BE2C (cell line): ENCODE measurements around the gene DMPK.

Experiments
- DNase-seq: peaks from one replicate; pipeline ENCODE4 v3.0.0-alpha.2; 2020
- H3K27me3 ChIP-seq: fragments of 250-450 bp; sonication (Bioruptor Pico); 2 replicates; pipeline ENCODE4 v1.5.1; 2020; ENCODE audit warnings: mild to moderate bottlenecking
- H3K36me3 ChIP-seq: fragments of 250-450 bp; sonication (Bioruptor Pico); 2 replicates; pipeline ENCODE4 v1.5.1; 2020; ENCODE audit warnings: mild to moderate bottlenecking
- H3K4me1 ChIP-seq: fragments of 250-450 bp; sonication (Bioruptor Pico); 2 replicates; pipeline ENCODE4 v1.5.1; 2020
- H3K4me3 ChIP-seq: 2 replicates; pipeline ENCODE4 v1.5.1; 2011; ENCODE audit warnings: low read depth, low read length
- H3K9me3 ChIP-seq: fragments of 250-450 bp; sonication (Bioruptor Pico); 2 replicates; pipeline ENCODE4 v1.5.1; 2020
- CTCF ChIP-seq: IDR thresholded peaks from 2 replicates; pipeline ENCODE4 v1.5.1; 2012; ENCODE audit warnings: mild to moderate bottlenecking, low read depth, low read length

The DMPK gene

GRCh38 chr19:45822716-45823115, 40.4 kb upstream of the DMPK start:
- DNase-seq, result no peak
- Histone ChIP-seq H3K4me1 (peaks cover 7% of the 10 kb centered on the region), H3K36me3 (peaks cover 55% of the 10 kb centered on the region), H3K4me3 (no peak overlapping the region), H3K9me3 (no peaks in the 10 kb centered on the region), H3K27me3 (no peaks in the 10 kb centered on the region)
- no peak for TF ChIP-seq CTCF

- H3K36me3 ChIP-seq, result peaks cover 43% of the 10 kb centered on the region
- no peaks in the 10 kb centered on the region for H3K9me3 ChIP-seq
- TF ChIP-seq CTCF, result no peak
Observed at GRCh38 chr19:45821570-45821969, 39.3 kb upstream of the DMPK start.

GRCh38 chr19:45821103-45821521, 38.8 kb upstream of the DMPK start:
- no peaks in the 10 kb centered on the region for H3K27me3 ChIP-seq
- H3K4me3 ChIP-seq, result no peak overlapping the region
- no peaks in the 10 kb centered on the region for H3K9me3 ChIP-seq
- DNase-seq, result no peak
- peaks cover 39% of the 10 kb centered on the region for H3K36me3 ChIP-seq
- peaks cover 7% of the 10 kb centered on the region for H3K4me1 ChIP-seq
- TF ChIP-seq CTCF, result no peak

More at GRCh38 chr19:45821570-45821969, 39.3 kb upstream of the DMPK start:
- DNase-seq, result no peak
- Histone ChIP-seq H3K27me3 (no peaks in the 10 kb centered on the region), H3K4me3 (no peak overlapping the region), H3K4me1 (peaks cover 7% of the 10 kb centered on the region)

GRCh38 chr19:45820413-45821102, 38.3 kb upstream of the DMPK start:
- TF ChIP-seq CTCF, result no peak
- no peak for DNase-seq
- Histone ChIP-seq H3K27me3 (no peaks in the 10 kb centered on the region), H3K9me3 (no peaks in the 10 kb centered on the region), H3K36me3 (peaks cover 33% of the 10 kb centered on the region), H3K4me1 (peaks cover 7% of the 10 kb centered on the region), H3K4me3 (no peak overlapping the region)

- Histone ChIP-seq H3K9me3 (no peaks in the 10 kb centered on the region), H3K27me3 (no peaks in the 10 kb centered on the region), H3K4me3 (no peak overlapping the region), H3K4me1 (peaks cover 7% of the 10 kb centered on the region), H3K36me3 (peaks cover 25% of the 10 kb centered on the region)
- TF ChIP-seq CTCF, result no peak
- peak; percentile 10 for DNase-seq
Observed at GRCh38 chr19:45819769-45820168, 37.5 kb upstream of the DMPK start.

GRCh38 chr19:45817725-45818301, 35.5 kb upstream of the DMPK start:
- no peak for TF ChIP-seq CTCF
- peaks cover 8% of the 10 kb centered on the region for H3K36me3 ChIP-seq
- no peak overlapping the region for H3K4me3 ChIP-seq

More at GRCh38 chr19:45817725-45818301, 35.5 kb upstream of the DMPK start:
- no peaks in the 10 kb centered on the region for H3K9me3 ChIP-seq
- no peaks in the 10 kb centered on the region; the same call in 1 of the 2 replicates for H3K4me1 ChIP-seq
- H3K27me3 ChIP-seq, result no peaks in the 10 kb centered on the region
- DNase-seq, result peak; percentile 18
